Common myeloid progenitor, CD34-positive (primary cell): ENCODE results near the gene DIAPH1.
A peak's percentile ranks its signal among the peaks of the same experiment; 100 is the strongest.

Source experiments
- CTCF ChIA-PET: fragments of 350-600 bp; sonication (Branson Sonifier 250); formaldehyde crosslinking; loops from one replicate; lab custom pipeline; 2021; ENCODE audit warnings: antibody characterized with exemption; lab: Charles Lee
- POLR2A ChIA-PET: fragments of 350-600 bp; sonication (Branson Sonifier 250); formaldehyde crosslinking; loops from one replicate; lab custom pipeline; 2021; ENCODE audit warnings: antibody characterized with exemption; lab: Charles Lee
- DNase-seq, 3 donors: peaks; one replicate each; pipeline versions ENCODE4 v3.0.0 to v3.0.0-alpha.2; 2013
- H3K27ac ChIP-seq, 2 experiments: 1 replicate in 1 of 2; 2 replicates in 1 of 2; pipeline ENCODE4 v1.7.0; 2013; ENCODE audit warnings: inconsistent platforms in 2 of 2, low read length in 2 of 2, mild to moderate bottlenecking in 2 of 2, low read depth in 1 of 2, moderate library complexity in 1 of 2; ENCODE audit not compliant: severe bottlenecking in 2 of 2, insufficient read depth in 1 of 2, poor library complexity in 1 of 2
- H3K27me3 ChIP-seq, 5 experiments: replicated peaks in 2 of 5; 1 replicate in 3 of 5; 2 replicates in 2 of 5; pipeline versions ENCODE4 v1.6.1 to v1.7.0; 2013; ENCODE audit warnings: low read length in 4 of 5, mild to moderate bottlenecking in 2 of 5, moderate library complexity in 2 of 5, inconsistent platforms in 1 of 5; ENCODE audit not compliant: insufficient read depth in 5 of 5, control insufficient read depth in 4 of 5
- H3K36me3 ChIP-seq, 4 experiments: 1 replicate in 2 of 4; 2 replicates in 2 of 4; pipeline versions ENCODE4 v1.6.1 to v1.7.0; 2013; ENCODE audit warnings: low read length in 3 of 4, control low read depth in 1 of 4, mild to moderate bottlenecking in 1 of 4; ENCODE audit not compliant: control insufficient read depth in 4 of 4, insufficient read depth in 4 of 4
- H3K4me1 ChIP-seq, 4 experiments: 1 replicate in 3 of 4; 2 replicates in 1 of 4; pipeline versions ENCODE4 v1.6.1 to v1.7.1; 2013; ENCODE audit warnings: low read length in 3 of 4, mild to moderate bottlenecking in 3 of 4, control low read depth in 1 of 4, inconsistent platforms in 1 of 4, moderate library complexity in 1 of 4; ENCODE audit not compliant: control insufficient read depth in 4 of 4, insufficient read depth in 4 of 4; ENCODE audit errors: control extremely low read depth in 1 of 4
- H3K4me3 ChIP-seq, 7 experiments: 1 replicate in 4 of 7; 2 replicates in 3 of 7; pipeline versions ENCODE4 v1.5.1 to v1.7.0; 2013; ENCODE audit warnings: mild to moderate bottlenecking in 7 of 7, low read length in 6 of 7, moderate library complexity in 6 of 7, inconsistent platforms in 2 of 7, low read depth in 2 of 7, control low read depth in 1 of 7; ENCODE audit not compliant: insufficient read depth in 4 of 7, control insufficient read depth in 1 of 7; ENCODE audit errors: extremely low read depth in 1 of 7
- H3K9me3 ChIP-seq, 5 experiments: 1 replicate in 4 of 5; 2 replicates in 1 of 5; pipeline versions ENCODE4 v1.6.1 to v1.7.1; 2013; ENCODE audit warnings: low read length in 4 of 5, mild to moderate bottlenecking in 2 of 5, inconsistent platforms in 1 of 5, low read depth in 1 of 5, moderate library complexity in 1 of 5; ENCODE audit not compliant: control insufficient read depth in 4 of 5, insufficient read depth in 2 of 5; ENCODE audit errors: control extremely low read depth in 1 of 5
- WGBS: methylation state at CpG from one replicate; pipeline ENCODE4 v1.1.5; 2013; ENCODE audit not compliant: insufficient coverage; 5-methylcytosine and 5-hydroxymethylcytosine counted together

Gene DIAPH1

DNA sequence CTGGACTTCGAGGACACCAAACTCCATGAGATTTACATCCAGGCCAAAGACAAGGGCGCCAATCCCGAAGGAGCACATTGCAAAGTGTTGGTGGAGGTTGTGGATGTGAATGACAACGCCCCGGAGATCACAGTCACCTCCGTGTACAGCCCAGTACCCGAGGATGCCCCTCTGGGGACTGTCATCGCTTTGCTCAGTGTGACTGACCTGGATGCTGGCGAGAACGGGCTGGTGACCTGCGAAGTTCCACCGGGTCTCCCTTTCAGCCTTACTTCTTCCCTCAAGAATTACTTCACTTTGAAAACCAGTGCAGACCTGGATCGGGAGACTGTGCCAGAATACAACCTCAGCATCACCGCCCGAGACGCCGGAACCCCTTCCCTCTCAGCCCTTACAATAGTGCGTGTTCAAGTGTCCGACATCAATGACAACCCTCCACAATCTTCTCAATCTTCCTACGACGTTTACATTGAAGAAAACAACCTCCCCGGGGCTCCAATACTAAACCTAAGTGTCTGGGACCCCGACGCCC lies 141.7 kb downstream of the DIAPH1 start:
- POLR2A ChIA-PET = no interaction called here
- peak overlapping the region in 4 of 7 experiments; percentile 62 to 87 (median 74) for H3K4me3 ChIP-seq

DNA sequence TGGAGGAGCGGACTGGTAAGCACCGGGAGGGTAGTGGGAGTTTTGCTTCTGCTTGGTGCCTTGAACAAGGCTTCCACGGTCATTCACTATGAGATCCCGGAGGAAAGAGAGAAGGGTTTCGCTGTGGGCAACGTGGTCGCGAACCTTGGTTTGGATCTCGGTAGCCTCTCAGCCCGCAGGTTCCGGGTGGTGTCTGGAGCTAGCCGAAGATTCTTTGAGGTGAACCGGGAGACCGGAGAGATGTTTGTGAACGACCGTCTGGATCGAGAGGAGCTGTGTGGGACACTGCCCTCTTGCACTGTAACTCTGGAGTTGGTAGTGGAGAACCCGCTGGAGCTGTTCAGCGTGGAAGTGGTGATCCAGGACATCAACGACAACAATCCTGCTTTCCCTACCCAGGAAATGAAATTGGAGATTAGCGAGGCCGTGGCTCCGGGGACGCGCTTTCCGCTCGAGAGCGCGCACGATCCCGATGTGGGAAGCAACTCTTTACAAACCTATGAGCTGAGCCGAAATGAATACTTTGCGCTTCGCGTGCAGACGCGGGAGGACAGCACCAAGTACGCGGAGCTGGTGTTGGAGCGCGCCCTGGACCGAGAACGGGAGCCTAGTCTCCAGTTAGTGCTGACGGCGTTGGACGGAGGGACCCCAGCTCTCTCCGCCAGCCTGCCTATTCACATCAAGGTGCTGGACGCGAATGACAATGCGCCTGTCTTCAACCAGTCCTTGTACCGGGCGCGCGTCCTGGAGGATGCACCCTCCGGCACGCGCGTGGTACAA lies 142.5 kb downstream of the DIAPH1 start:
- peak overlapping the region; percentile 40 to 87 (median 69) for H3K4me3 ChIP-seq
- H3K36me3 ChIP-seq = no peaks in the 10 kb centered on the region
- ChIA-PET CTCF (interaction anchor here (0.8 to 2.1 kb wide), 13 partner anchors 9 to 81 kb away, joined by 3 to 11 read pairs (median 4); partner anchors contain the start of genes PCDHGA10, PCDHGA12, PCDHGC4 and PCDHGC5), POLR2A (no interaction called here)
- H3K27me3 ChIP-seq = peaks cover 18 to 62% (median 30%) of the 10 kb centered on the region in 5 experiments
- peak in 2 of 3 donors; percentile 54 to 64 for DNase-seq
- peaks cover 11 to 23% (median 16%) of the 10 kb centered on the region in 4 experiments for H3K4me1 ChIP-seq
- 2% methylated on average over 57 of the region's 58 CpGs for WGBS
- no peak overlapping the region for H3K27ac ChIP-seq
- no peaks in the 10 kb centered on the region for H3K9me3 ChIP-seq

More for the DNA sequence above, 141.7 kb downstream of the DIAPH1 start:
- no peak for DNase-seq
- Histone ChIP-seq H3K9me3 (no peaks in the 10 kb centered on the region), H3K36me3 (no peaks in the 10 kb centered on the region), H3K27me3 (peaks cover 18 to 70% (median 30%) of the 10 kb centered on the region in 5 experiments), H3K4me1 (peaks cover 11 to 23% (median 16%) of the 10 kb centered on the region in 4 experiments), H3K27ac (no peak overlapping the region)
- 21% methylated on average over 23 of the region's 24 CpGs for WGBS
- CTCF ChIA-PET = interaction anchor here (0.7 to 2.1 kb wide), 10 partner anchors 17 to 81 kb away, joined by 3 to 10 read pairs (median 4); partner anchors contain the start of gene PCDHGA10

DNA sequence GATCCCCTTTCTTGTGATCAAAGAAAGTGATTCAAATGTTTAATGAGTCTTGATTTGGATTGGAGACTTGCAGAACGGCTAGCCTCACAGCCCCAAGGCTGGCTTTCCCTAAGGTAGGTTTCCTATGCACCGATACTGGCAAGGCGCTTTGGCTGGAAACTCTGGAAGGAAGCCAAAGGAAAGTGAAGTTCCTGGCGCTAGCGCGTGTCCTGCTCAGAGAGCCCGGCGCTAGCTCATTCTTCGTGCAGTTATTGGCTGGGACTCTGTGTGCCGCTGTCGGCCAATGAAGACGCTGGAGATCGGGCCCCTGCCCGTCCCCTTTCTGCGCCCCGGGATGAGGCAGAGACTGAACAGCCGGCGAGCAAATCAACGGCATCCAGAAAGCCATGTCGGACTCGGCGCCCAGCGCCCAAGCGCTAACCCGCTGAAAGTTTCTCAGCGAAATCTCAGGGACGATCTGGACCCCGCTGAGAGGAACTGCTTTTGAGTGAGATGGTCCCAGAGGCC lies 143.1 kb downstream of the DIAPH1 start, which contains the start of gene PCDHGC3:
TSS of gene PCDHGC3 (plus strand) at position 342 of the 507 bp plus-strand sequence. CDS start at position 493, 151 bp downstream.
- Histone ChIP-seq H3K9me3 (no peaks in the 10 kb centered on the region), H3K27me3 (peaks cover 18 to 58% (median 30%) of the 10 kb centered on the region in 5 experiments), H3K27ac (no peak within 1 kb of the TSS), H3K36me3 (no peaks in the 10 kb centered on the region), H3K4me3 (peak within 1 kb of the TSS; percentile 40 to 87 (median 69)), H3K4me1 (peaks cover 11 to 23% (median 16%) of the 10 kb centered on the region in 4 experiments)
- ChIA-PET POLR2A (no interaction called here), CTCF (interaction anchor here (0.6 to 2.1 kb wide), 13 partner anchors 10 to 82 kb away, joined by 3 to 11 read pairs (median 4); partner anchors contain the start of genes PCDHGA10, PCDHGA11, PCDHGA12 and PCDHGB6)
- under 1% methylated on average over 23 of the region's 28 CpGs for WGBS
- DNase-seq = peak; percentile 50 to 67 (median 52)

DNA sequence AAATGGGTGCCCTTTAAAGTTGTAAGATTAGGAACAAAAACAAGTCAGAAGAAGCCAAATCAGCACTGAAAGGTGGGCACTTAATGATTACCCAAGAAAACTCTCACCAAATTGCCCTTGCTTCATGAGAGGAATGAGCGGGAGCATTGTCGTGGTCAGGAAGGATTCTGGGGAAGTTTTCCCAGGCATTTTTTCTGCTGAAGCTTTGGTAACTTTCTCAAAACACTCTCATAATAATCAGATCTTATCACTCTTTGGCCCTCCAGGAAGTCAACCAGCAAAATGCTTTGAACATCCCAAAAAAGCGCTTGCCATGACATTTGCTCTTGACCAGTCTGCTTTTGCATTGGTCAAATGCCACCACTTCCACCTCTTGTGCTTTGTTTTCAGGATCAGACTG lies 153.4 kb downstream of the DIAPH1 start:
- WGBS = 100% methylated on average over 3 of the region's 3 CpGs
- Histone ChIP-seq H3K4me1 (no peaks in the 10 kb centered on the region), H3K4me3 (no peak overlapping the region), H3K27me3 (peaks cover 0 to 1% (median 0%) of the 10 kb centered on the region in 5 experiments), H3K9me3 (no peaks in the 10 kb centered on the region), H3K36me3 (no peaks in the 10 kb centered on the region), H3K27ac (no peak overlapping the region)
- ChIA-PET POLR2A (no interaction called here), CTCF (no interaction called here)
- DNase-seq = no peak
